GM19397 (cell line): Measurements from ENCODE around the gene ZNF394.

Source experiments
- ATAC-seq: cut with Tn5 transposase; IDR thresholded peaks from one replicate; pipeline ENCODE4 v1.9.1; 2021; ENCODE audit warnings: mild to moderate bottlenecking, moderate library complexity; ENCODE audit not compliant: unreplicated experiment

The ZNF394 gene

DNA sequence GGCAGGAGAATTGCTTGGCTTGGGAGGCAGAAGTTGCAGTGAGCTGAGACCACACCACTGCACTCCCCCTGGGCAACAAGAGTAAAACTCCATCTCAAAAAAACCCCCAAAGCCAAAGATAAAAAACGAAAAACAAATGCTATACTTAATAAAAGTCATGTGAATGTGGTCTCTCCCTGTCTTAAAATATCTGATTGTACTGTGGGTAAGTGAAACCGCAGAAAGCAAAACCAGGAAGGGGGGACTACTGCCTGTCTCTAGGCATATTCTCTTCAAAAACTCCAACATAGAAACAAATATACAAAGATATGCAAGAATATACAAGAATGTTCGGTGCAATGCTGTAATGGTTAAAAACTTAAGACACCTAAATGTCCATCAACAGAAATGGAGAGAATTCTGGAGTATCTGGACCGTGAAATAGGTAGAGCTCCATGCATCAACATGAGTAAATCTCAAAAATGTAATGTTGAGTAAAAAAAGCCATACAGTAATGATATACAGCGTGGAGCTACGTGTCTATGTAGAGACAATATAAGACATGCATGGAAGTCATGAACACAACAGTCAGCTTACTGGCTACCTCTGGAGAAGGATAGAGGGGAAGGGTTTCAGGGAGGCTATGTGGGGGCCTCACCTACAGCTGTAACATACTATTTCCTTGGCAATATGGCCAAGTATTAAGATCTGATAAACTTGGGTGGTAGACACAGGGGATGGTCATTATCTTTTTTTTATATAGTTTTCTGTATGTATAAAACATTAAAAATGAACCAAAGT lies 2.1 kb downstream of the ZNF394 start:
- no peak for ATAC-seq

DNA sequence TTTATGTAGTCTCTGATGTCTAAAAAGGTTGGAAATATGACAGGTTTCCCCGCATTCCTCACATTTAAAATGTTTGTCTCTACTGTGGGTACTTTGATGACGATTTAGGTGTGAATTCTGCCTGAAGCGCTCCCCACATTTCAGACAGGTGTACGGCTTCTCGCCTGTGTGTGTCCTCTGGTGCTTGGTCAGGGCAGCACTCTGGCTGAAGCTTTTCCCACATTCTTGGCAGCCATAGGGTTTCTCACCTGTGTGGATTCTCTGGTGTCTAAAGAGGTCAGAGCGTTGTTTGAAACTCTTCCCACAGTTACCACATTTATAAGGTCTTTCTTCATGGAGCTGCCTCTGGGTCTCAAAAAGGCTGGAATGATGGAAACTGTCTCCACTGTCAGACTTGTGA lies 6.3 kb downstream of the ZNF394 start:
- no peak for ATAC-seq

DNA sequence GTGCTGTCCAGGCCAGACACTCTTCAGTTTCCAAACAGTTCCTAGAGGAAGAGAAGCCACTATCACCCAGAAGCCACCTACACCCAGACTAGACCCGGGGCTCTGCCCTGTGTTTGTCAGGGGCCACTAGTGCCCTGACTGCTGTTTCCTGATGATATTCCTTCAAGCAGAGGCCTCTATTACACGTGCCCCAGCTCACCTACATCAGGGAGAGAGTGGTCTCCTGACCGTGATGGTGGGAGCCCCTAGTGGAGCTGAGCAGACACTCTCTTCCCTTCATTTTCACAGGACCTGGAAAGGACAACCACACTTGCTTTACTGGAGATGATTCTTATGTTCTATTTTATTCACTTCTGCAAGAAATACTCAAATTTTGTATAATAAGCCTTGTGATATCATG lies 9.2 kb downstream of the ZNF394 start:
- ATAC-seq: no peak

DNA sequence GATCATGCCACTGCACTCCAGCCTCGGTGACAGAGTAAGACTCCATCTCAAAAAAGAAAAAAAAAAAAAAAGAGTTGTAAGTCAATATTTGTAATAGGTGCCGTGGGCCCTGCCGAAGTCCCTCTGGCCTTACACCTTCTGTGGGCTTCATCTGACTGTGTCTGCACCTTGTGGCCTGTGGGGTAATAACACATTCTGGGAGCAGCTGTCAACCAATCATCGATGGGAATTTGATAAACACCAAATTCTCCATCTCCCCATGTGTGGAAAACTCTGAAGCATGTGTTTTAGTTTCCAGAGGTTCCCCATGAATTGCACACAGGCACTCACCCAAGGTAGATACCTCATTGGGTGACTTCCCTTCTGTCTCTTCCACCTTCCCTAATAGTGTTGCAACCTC lies 10.8 kb downstream of the ZNF394 start:
- ATAC-seq: no peak

DNA sequence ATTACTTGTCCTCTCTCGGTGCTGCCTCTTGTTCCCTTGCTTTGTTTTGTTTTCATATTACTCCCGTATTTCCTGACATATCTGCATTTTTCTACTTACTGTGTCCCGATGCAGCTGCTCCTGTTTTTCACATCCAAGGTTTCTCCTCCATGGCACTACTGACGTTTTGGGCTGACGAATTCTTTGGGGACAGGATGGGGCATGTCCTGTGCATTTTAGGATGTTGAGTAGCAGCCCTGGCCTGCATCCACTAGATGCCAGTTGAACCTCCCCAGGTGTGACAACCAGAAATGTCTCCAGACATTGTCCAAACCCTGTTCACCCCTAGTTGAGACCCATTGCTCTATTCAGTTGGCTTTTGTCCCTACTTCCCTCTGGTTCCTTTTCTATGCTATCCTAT lies 15.0 kb downstream of the ZNF394 start:
- ATAC-seq: no peak

DNA sequence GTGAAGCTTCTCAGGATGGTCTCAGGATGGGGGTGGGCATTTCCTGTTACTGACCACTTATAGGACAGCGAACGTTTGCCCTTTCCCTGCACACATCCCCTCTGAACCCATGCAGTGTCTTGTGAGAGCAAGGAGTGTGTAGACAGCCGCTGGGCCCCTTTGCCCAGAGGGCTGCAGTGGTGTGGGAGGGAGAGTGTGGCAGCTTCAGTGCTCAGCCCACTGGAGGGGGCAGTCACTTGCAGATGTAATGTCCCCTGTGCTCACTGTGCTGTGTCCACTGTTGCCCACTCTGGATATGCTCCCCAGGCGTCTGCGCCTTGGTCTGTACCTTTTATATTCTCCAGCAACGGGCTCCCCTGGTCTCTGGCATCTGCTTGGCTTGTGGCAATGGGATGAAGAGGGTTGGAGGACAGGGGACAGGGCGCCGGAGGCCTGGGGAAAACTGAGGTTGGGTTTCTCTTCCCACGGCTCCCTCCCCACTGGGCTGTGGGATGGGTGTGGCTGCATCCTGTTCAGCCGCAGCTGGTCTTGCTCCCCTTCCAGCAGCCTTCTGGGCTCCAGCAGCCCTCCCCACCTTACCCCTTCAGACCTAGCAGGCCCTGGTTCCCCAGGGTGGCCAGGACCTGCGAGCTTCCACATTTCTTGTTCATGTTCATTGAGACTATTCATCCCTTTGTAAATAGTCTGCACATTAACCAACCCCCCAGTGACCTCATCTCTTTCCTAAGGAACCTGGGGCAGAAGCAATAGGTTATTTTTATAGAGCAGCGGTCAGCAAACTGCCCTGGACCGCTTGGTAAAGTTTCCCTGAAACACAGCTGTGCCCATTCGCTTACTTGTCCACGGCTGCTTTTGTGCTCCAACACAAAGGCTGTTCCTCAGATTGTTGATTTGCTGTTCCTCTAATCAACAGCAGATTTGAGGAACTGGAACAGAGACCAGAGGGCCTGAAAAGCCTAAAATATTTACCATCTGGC lies 21.3 kb downstream of the ZNF394 start:
- no peak for ATAC-seq

DNA sequence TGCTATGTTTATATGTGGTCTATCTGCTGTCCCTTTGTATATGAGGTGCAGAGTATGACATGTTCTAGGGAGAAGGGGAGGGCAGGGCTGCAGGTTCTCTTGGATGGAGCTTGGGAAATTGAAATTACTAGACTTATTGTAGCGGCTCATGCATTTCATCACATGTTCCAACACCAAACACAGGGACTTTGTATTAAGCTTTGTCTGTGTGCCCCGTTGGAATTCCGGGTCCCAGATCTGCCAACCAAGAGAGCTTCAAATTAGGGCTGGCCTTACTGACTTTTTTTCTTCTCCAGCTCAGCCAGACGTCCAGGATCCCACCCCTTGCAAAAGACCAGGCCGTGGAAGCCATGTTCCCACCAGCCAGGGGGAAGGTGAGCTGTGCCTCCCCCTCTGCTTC lies 24.0 kb downstream of the ZNF394 start:
- no peak for ATAC-seq

DNA sequence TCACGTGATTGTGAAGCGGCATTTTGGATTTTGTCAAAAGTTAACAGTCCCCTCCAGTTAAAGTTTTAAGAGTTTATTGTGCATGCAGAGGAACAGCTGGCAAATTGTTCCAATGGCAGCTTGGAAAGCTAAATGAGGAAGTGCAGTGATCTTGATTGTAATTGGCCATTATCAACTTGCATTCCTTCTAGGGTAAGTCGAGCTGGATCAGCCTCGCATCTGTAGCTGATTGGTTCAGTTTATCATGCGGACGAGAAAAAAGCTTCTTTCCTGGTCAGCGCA lies 26.8 kb downstream of the ZNF394 start:
- no peak for ATAC-seq

DNA sequence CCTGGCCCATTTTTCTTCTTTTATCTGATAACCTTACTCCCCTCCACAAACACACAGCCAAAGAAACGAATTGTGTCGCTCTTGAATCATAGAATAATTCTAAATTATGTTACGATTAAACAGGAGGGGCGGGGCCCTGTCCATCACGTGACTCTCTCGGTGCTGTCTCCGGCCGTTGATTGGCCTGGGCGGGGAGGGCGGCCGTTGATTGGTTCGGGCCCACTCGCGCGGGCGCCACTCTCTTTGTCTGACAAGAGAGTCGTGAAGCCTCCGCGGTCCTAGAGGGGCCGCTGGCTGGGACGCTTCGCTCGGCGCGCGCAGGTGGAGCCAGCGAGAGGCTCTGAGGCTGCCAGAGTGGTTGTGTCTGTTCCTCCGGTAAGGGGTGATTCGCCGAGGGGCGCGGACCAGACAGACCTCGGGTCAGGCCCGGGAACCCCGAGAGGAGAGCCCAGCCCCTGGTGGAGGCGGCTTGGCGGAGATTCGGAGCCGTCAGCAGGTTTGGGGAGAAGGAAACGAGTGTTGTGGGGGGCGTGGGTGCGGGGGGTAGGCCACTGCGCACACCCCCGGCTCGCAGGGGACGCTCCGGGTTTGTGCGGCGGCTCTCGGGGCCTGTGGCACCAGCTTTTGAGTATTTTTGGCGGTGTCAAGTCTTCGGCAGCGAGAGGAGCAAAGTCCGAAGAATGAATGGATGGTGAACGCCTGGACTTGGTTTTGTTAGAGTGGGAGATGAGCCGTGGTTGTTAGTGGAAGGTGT lies 27.3 kb downstream of the ZNF394 start, which contains the start of gene ZNF789:
ZNF789 (plus strand) TSS at position 330 of the 754 bp plus-strand sequence. CDS start 3,567 bp downstream, outside the sequence.
- ATAC-seq: peak; percentile 93

DNA sequence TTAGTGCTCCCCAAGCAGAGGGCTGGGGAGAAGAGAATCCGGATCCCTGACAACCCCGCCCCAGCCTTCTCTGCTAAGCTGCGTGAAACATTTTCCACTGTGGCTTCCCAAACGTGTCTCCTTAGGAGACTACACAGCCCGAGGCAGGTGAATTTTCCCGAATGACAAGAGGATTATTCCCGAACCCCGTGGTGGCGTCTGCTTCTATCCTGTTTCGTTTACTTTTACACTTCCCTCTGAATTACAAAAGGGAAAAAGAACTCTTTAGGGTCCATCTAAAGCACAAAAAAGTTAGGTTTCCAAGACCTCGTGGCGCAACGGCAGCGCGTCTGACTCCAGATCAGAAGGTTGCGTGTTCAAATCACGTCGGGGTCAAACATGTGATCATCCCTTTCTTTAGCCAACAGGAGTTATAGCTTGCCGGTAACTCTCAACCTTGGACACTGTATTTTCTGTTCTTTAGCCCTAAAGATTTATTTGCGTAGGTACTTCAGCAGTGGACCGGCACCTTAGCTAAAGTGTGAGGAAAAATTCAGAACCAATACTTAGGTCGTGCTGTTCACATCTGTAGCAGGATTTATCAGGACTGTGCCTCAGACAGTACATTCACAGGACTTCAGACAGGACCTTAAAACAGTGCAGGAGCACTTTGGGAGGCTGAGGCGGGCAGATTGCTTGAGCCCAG lies 30.6 kb downstream of the ZNF394 start:
- ATAC-seq: no peak

DNA sequence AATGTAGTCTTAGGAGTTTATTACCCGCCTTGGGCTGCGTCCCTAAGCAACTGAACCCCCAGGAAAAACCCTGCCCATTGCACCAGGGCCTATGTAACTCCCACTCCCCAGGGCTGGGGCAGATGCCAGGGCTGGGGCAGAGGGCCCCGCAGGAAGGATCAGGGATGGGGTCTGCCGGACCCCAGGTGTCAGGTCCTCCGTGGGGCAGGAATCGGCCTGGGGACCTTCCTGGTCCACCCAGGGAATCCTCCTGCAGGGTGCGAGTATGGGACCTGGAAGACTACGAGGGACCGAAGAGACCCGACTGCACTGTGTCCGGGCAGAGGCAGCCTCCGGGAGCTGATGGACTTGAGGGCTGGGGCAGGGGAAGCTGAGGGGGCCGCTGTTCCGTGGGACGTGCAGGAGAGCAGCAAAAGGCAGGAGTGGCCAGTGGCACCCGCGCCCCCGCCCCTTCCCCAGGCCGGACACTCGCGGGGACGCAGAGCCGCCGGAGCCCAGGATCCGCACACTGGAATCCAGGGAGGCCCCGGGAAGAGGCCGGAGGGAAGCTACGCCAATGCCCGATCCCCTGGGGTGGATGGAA lies 31.7 kb downstream of the ZNF394 start:
- ATAC-seq: no peak

DNA sequence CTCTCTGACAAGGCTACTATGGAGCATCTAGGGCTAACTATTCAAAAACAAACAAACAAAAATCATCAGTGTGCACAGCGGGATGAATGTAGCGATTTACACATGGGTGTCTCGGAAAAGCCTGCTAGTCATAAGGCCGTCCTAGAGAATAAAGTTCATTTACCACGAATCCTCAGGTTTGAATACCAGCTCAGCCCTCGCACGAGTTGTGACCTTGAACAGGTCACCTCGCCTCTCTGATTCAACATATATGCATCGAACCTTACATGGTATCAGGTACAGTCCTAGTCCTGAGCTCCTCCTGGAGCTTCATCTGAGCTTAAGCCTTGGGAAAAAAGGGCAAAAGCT lies 34.7 kb downstream of the ZNF394 start:
- ATAC-seq: peak; percentile 15

DNA sequence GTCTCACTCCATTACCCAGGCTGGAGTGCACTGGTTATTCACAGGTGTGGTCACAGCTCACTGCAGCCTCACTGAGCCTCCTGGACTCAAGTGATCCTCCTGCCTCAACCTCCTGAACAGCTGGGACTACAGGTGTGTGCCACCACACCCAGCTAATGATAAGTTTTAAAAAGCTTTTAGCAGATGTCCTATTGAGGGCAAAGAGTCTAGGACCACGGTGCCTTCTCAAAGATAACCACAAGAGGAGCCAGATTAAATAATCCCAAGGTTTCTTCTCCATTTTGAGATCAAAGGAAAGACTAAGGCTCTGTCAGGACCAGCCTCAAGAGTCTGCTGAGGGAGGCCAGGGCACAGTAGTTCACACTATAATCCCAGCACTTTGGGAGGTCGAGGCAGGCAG lies 38.9 kb downstream of the ZNF394 start:
- no peak for ATAC-seq

DNA sequence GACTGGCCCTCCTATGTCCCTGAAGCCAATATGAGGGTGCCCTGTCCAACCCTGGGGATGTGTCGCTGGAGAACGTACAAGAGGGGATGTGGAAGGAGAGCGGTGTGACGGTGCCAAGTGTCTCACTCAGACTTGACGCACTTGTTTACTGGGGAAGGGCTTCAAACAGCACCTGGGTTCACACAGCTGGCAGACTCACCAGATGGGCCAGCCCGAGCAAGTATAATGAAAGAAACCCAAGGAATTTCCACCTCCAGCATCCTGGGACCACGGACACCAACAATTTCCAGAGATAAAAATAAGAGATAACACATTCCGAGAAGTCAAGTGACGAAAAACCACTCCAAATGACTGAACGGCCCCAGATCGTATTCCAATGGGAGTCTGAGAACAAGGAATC lies 39.4 kb downstream of the ZNF394 start:
- ATAC-seq: no peak

DNA sequence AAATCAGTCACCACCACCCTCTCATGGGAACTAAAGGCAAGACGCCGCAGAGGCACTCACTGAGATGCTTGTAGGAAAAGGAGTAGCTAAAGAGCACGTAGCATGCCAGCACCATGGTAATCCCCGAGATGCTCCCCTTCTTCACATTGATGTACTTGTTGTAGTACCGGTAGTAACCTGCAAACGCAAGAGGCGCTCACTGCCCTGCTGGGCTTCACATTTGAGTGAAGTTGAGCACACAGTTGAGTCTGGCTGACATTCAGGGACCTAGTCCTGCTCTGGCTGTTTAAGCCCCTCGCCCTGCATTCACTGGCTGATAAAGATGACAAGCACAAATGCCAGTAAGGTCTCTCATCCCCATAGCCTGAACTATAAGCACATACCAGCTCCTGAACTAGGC lies 41.0 kb downstream of the ZNF394 start:
- no peak for ATAC-seq

DNA sequence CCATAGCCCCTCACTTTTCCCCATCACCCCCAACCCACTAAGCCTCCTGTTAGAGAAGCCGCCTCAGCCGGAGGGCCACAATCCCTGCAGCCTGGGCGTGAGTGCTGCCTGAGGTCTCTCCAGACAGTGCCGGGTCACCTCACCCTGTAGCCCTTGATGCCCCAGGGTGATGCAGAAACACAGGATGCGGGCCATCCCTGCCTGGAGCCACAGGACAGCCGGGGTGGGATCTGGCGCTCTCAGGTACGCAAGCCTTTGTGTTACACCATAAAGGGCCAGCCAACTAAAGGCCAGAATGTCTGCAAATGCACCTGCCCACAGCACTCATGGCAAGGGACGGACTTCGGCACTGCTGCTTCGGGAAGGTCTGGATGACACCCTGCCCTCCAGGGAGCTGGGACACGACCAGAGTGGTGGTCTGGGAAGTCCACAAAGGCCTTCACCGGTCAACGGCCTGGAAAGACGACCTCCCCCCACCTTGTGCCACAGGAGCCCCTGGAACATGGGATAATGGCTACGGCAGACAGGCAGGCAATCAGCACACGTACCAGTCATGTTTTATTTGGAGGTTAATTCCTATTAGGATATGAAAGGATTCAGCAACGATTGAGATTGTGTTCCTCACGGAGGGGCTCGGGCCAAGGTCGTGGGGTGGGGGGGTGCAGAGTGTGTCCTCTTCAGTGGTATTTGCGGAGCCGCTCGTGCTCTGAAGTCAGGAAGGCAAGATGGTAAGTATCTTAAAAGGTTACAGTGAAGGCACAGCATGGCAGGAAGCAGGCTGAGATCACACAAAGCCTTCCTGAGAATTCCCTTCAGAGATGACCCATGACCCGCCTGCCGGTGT lies 42.2 kb downstream of the ZNF394 start:
- no peak for ATAC-seq

DNA sequence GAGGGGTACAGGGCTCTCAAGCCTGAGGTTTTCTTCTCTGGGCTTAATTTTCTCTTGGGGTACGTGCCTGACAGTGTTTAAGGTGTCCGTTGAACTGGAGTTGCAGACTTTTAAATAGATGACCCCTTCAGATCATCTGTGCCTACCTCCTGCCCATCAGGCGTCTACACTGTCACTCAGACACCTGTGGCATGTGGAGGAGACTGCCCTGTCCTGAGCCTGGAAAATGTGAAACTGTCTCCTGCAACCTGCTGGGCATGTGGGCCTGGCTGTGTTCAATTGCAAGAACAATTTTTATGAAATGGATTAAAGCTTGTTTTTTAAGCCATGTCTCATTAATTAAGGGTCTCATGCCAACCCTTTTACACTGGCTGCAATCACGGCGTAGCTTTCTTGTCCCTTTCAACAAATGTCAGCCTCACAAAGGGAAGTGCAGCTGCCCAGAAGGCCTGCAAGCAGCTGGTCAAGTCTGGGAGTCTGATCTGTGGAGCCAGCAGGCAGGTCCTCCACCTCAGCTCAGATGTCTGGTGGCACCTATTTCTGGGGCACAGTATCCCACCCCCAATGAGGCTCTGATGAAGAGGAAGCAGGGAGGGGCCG lies 42.9 kb downstream of the ZNF394 start:
- no peak for ATAC-seq

DNA sequence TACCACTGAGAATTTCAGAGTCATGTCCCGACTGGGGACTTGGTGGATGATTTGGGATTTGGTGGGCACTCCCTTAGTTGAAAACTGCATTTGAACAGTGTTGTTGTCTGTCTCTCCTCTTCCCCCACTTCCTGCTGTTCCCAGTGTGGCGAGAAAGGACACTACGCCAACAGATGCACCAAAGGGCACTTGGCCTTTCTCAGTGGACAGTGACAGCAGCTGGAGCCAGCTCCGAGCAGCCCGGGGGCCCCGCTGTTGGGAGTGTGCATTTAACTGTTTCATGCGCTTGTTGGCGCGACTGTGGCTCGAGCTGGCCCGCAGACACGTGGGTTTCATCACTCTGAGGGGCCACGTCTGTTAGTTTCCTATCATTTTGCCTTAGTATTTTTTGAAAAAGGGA lies 43.8 kb downstream of the ZNF394 start:
- ATAC-seq: no peak

DNA sequence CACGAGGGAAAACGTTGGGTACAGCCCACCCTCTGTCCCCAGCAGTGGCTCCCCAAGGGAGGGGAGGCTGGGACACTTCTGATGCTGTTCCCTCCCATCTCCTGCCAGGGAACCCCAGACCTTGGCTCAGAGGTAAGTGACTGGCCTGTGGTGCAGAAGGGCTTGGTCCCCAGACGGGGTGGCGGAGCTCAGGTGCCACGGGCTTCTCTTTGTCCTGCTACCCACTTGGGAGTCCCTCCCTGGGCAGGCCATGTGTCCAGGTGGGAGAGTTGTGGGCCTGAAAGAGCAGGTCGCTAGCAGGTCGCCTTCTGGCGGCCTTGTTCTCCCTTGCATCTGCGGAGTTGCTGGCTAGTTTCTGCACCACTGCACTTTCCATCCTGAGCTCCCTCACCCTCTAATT lies 44.2 kb downstream of the ZNF394 start:
- ATAC-seq: no peak
